Stimulated activated CD4-positive, alpha-beta T cell treated with anti-CD3 and anti-CD28 coated beads, Interleukin-1b, Interleukin-23, amount 100 ng/mL, for 24 hours (primary cell): ENCODE results near the gene WDR75.
"Not testable (repeated sequence)": the region's sequence is repeated elsewhere in the genome, so short reads cannot be mapped to it uniquely, and the experiment has no call there.

Experiments
- DNase-seq, 4 experiments: peaks; one replicate each; pipeline ENCODE4 v3.0.0-alpha.2; 2020; ENCODE audit warnings: low read depth in 4 of 4, low spot score in 1 of 4

The WDR75 gene

DNA sequence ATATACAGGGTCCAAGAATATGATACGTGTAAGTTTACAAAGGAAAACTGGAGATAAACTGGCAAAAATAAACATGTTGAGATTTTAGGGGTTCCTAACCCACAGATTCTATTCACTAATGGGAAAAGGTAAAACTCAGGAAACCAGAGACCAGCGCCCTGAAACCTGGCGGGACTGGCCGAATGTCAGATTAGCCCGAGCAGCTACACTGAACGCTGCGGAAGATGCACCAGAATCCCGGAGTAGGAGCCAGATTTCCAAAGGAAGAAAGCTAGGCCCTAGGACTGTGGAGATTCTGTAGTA lies 679 bp upstream of the WDR75 start:
- DNase-seq, result no peak

DNA sequence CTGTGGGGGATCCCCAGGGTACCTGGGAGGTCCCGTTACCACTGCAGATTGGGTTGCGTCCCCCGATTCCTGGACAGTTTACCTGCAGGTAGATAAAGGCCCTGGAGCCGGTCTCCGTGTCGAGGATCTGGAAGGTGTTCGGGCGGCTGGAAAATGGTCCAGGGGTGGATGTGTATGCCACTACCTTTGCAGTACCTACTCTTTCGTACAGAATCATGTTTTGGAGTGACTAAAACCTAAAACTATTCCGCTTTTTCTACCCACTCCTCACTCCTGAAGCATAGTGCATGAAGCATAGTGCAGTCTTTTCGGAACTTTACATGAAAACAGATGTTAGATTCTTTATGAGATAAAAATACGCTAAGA lies 418 bp downstream of the WDR75 start:
- no peak for DNase-seq

DNA sequence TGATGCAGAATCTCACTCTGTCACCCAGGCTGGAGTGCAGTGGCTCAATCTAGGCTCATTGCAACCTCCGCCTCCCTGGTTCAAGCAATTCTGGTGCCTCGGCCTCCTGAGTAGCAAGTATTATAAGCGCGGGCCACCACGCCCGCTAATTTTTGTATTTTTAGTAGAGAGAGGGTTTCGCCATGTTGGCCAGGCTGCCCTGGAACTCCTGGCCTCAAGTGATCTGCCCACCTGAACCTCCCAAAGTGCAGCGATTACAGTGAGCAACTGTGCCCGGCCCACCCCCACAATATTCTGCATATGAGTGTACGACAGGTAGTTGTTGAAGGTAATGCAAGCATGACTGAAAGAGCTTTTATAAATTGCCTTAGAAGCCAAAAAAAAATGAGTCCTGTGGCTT lies 1.2 kb downstream of the WDR75 start:
- no peak for DNase-seq

DNA sequence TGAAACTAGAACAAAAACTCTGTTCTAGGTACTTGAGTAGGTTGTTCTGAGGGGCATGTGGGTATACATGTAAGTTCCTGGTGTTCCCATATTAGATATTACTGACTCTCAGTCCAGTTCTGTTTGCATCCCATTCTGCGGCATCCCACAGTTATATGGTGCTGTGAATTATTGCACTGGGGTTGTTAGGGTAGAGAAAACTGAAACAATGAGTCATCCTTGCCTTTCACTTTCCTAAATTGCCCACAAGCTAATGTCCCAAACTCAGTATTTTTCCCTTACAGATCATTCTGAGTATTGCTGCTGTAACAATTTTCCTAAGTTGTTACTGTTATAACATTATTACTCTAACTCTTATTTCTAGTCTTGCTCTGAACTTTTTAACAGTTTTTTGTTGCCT lies 3.0 kb downstream of the WDR75 start:
- DNase-seq, result no peak

DNA sequence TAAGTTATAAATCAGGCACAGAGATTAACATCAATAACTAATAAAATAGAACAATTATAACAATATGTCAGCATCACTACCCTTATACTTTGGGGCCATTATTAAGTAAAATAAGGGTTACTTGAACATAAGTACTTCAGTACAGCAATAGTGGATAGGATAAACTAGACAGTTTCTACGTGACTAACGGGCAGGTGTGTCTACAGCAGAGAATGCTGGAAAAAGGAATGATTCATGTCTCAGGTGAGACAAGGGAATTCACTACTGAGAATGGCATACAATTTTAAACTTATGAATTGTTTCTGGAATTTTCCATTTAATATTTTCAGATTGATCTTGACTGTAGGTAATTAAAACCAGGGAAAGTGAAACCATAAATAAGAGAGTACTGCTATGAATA lies 5.5 kb downstream of the WDR75 start:
- no peak for DNase-seq

DNA sequence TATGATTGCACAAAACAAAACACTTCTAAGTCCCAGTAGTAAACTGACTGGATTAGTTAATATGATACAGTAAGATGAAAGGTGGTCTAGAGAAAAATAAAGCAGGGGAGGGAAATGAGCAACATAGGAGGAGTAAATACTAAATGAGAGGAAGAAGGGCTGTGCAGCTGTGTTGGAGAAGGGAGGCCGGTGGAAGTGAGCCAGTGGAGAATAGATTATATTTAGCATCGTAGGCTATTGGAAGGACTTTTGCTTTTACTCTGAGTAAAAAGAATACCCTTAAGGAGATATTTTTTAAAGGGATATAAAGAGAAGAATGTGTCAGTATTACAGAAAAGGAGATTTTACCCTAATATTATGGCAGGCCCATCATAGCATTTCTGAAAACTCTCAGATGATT lies 12.7 kb downstream of the WDR75 start:
- no peak for DNase-seq

DNA sequence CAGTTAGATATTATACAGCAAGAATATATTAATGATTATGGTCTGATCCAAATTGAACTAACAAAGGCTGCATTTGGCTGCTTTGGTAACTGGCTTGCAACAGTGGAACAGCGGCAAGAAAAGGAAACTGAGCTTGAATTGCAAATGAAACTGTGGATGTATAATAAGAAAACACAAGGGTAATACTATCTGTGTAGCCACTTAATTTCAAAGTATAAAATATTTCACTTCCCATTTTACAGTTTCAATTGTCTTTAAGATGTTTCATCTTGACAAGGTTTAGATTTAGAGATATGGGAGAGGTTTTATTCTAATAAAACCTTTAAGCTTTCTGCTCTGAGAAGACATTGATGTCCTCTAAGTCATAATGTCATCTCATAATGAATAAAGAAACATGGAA lies 23.8 kb downstream of the WDR75 start:
- no peak for DNase-seq

DNA sequence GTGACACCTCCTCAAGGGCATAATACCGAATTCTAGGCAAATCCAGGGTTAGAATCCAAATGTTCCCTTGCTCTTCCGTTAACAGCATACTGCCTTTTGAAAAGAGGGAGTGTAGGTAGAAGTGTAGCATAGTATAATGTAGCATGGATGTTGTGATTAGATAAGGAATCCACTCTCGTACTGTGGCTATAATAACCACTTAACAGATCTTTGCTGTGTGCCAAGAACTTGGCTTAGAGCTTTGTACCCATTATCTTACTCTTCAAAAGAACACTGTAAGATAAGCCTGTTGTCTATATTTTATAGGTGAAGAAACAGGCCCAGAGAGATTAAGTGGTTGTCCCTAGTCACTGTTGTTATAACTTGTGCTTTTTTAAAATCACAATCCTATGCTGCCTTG lies 24.2 kb downstream of the WDR75 start:
- no peak for DNase-seq

DNA sequence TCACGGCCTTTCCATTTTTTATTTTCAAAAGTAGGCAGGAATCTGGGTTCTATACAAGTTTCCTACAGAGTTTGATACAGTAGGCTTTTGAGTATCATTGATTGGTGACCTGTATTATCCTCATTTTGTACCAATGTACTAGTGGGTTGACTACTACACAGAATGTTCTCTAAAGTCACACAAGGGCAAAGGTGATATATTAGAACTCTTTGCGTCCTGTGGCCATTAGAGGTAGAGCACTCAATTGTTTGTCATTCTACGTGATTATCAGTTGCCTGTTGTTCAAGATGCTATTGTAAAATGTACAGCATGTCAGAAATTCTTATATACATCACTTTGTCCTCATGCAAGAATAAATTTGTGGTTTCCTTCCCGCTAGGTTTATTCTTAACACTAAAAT lies 24.8 kb downstream of the WDR75 start:
- DNase-seq, result no peak

DNA sequence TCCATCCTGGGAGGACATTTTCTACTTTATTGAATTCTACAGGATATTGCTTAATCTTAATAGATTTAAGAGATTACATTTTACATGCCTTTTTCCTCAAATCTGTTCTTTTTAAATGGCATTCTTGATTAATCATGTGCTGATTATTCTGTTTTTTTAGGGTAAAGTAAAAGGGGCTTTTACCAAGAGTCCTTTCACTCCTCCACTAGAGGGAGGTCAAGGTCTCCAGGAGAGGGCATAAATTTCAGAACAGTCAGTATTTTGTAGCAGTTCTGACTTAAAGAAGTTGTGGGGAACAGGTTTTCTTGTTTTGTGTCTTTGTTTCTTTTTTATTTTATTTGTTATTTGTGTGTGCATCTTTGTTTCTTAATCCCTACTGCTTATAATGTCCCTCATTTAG lies 25.4 kb downstream of the WDR75 start:
- DNase-seq, result no peak

DNA sequence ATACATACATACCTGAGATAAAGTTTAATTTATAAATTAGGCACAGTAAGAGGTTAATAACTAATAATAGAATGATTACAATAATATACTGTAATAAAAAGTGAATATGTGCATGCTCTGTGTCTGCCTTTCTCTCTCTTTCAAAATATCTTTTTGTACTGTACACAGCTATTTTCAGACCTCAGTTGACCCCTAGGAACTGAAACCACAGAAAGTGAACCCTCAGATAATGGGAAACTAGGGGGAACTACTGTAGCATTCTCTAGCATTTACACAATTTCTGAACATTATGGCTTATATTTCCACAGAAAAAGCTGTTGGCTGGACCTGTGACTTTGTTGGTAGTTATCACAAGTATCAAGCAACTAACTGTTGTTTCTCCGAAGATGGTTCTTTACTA lies 25.9 kb downstream of the WDR75 start:
- DNase-seq, result no peak

DNA sequence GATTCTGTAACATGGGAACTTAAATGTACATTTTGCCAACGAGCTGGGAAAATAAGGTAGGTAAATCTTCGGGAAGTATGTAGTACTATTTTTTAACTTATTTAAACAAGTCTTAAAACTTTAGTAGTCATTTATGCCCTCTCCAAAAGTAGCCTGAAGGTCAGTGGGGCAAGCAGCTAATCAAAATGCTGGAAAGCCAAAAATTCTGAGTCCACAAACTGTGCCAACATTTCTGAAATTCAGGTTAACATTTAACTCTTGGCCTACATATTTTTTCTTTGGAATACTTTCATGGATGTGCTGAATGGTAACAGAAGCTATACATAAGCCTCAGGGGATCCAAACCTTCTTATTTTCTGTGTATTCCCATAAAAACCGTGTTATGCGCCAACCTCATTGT lies 26.3 kb downstream of the WDR75 start:
- DNase-seq, result no peak

DNA sequence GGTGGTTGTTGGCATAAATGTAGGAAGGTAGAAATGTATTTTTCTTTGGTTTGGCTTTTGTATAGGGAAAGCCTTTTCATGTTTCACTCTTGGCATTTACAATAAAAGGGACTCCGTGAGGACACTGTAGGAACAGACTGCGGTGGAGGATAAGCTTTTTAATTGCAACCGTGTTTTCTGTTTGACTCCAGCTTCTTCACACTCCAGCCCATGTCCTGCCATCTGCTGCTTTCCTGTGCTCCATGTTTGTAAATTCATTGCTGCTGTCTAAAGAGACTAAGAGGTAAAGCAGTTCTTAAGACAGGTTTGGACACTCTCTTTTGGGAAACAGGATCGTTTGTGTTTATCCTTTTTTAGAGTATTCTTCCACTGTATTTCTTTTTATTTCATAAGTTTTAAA lies 33.3 kb downstream of the WDR75 start:
- DNase-seq, result no peak

DNA sequence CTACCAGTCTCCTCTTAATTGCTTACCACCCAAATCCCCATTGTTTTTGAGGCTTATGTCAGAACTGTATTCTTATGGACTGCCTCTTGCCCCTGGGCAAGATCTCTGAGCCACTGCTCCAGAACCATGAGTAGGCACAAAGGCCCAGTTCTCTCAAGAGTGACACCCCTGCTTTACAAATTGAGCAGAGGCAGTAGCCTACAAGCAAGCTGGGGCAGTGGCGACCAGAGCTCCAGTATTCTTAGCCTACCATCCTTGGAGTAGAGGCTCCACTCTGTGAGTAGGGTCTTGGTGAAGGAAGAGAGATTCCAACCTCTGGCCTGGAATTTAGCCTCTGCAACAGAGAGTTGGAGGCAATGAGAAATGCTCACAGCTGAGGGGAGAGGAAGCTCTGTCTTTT lies 36.5 kb downstream of the WDR75 start:
- DNase-seq, result no peak

DNA sequence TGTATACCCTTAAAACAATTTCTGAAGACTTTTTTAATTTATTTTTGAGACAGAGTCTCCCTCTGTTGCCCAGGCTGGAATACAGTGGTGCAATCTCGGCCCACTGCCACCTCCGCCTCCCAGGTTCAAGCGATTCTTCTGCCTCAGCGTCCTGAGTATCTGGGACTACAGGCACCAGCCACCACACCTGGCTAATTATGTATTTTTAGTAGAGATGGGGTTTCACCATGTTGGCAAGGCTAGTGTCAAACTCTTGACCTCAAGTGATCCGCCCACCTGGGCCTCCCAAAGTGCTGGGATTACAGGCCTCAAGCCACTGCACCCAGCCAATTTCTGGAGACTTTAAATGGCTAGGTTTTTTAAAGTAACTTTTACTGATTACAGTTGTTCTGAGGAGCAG lies 37.0 kb downstream of the WDR75 start:
- not testable (repeated sequence) for DNase-seq

DNA sequence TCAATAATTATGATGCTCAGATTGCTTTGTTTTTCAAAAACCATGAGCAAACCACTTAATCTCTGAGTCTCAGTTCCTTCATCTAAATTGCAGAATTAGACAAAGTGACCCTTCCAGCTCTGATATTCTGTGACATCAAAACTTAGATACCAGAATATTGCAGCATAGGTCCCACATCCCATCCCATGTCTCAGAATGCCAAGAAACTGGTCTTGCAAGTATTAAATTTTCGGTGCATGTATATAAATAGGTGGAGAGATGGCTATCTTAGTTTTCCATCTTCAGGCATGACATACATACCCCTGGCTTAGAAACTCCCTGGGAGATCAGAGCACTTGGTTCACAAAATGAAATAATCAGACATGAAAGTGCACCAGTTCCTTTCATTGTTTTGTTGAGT lies 39.8 kb downstream of the WDR75 start:
- DNase-seq, result no peak

DNA sequence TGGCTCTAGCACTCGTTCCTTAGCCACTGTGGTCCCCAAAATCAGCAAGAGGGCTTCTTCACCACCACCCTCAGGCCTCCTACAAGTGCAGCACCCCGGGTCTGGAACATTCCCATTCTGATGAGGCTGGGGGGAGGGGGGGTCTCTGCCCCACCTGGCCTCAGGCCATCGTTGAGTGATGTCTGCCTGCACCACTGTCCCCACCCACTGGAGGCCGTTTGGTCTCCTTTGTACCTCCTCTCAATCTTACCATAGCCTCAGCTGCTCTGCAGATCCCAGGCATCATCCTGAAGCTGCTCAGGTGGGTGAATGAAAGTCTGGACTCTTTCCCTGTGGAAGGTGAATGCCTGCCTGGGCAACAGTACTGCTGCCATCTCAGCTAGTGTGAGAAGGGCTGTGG lies 42.3 kb downstream of the WDR75 start:
- no peak for DNase-seq

DNA sequence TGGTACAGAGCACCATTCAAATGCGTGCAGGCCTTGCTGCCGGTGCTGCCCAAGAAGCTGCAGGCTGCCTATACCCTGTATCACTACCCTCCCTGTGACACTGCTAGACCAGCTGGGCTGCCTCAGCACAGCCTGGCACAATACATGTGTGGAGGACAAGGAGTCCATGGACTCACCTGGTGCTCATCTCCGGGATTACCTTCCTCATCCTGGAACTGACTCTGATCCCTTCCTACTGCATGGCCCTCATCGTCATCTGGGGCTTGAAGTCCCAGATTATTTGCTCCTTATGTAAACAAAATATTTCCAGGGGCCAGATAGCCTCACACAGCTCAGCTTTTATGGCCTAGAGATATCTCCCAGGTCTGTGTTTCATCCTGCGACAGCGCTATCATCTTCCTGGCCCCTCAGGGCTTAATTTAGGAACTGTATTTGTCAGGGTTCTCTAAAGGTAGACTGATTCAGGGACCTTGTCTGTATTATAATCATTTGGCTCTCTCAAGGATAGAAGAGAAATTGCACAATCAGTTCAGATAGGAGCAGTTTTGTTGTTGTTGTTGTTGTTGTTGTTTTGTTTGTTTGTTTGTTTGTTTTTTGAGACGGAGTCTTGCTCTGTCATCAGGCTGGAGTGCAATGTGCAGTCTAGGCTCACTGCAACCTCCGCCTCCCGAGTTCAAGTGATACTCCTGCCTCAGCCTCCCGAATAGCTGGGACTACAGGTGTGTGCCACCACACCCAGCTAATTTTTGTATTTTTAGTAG lies 42.9 kb downstream of the WDR75 start:
- DNase-seq, result no peak

DNA sequence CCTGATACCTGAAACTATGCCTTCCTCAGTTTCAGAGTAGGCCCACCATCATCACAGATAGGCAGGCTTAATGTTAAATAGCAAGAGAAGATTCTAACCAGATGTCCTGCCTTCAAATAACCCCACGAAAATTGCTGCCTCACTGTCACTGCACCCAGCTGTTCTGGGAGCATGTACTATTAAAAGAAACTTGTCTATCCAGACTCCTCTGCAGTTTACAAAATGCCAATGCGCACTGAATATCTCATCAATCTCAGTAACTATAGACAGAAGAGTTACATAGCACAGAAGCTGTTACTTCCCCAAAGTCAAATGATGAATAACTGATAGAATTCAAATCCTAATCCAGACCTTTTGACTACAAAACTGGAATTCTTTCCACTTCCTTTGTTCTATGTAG lies 43.9 kb downstream of the WDR75 start:
- DNase-seq, result no peak

DNA sequence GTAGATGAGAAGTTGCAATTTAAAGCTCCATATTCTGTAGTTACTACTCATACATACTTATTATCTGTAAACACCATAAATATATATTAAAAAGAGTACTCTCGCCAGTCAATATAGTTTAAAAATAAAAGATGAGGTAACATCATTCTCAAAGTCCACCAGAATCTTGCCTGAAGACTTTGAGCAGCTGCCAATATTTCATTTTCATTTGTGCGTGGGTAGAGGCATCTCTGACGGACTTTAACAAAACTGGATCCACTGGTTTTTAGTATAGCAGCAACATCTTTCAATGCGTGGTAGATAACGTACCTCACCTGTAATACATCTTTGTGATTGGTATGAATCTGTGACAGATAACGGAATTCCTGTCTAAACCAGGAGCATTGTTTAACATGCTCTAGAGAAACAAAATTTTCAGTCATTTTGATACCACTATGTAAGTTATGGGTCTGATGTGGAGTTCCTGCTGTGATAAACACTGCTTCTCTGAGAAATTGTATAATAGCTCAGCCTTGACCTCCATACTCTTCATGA lies 45.0 kb downstream of the WDR75 start:
- no peak for DNase-seq

DNA sequence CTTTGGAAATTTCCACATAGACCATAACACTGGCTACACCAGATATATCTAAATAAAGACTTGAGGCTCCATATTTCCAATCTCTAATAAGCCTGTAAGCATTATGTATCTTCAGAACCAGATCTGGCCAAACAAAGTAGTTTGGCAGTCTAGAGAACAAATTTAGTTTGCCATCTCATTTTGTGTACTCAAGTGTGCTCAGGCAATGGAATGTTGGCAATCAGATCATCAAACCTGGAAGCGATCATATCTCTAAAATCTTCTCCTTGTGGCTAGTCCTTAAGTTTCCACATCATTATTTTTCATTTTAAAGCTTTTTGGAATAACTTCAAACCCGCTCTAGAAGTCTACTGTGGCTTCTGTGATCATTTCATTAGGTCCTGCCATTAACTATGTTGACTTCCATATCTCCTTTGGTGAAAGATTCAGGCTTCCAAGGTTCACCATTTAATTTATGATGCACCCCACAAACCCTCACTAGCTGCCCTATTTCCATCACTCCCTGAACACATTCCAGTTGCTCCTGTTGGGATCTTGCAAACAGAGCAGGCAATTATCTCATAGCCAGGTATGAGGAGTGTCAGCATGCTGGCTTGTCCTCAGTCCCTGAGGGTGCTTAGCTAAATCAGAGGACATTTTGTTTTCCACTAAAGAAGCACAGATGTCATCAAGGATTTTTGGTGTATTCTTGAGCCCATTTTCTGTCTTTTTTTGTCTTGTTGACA lies 46.2 kb downstream of the WDR75 start:
- DNase-seq, result no peak

DNA sequence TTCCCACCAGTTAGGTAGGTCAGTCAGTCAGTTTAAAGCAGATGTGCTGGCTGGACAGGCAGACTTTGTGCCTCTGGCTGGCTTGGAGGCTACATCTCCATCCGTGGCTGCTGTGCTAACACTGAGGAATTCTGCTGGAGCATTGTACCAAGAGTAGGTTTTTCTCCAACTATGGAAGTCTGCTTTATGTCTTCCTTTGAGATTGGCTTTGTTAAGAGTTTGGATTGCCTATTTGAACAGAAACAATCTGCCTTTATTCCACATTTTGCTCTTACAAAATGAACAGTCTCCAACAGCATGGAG lies 46.7 kb downstream of the WDR75 start:
- DNase-seq, result no peak

DNA sequence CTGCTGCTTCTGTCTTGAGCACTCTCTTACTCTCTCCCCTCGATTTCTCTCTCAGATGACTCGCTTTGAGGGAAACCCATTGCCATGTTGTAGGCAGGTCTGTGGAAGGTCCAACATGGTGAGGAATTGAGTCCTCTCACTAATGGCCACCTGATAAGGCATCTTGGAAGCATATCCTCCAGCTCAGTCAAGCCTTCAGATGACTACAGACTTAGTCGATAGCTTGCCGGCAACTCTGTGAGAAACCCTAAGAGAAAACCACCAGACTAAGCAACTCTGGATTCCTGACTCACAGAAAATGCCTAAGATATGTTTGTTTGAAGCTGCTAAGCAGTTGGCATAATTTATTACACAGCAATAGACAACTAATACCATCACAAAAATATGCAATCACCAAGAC lies 51.2 kb downstream of the WDR75 start:
- no peak for DNase-seq
